MCF 10A (cell line): Measurements from ENCODE around the gene EWSR1. TPM values are rescaled to one million over a fixed set of nuclear protein-coding genes. Genes with fewer than 3 reads are reported as not detected.
"Not testable (repeated sequence)": the region's sequence is repeated elsewhere in the genome, so short reads cannot be mapped to it uniquely, and the experiment has no call there.

ENCODE experiments used
- BruUV-seq: library from RNA; stranded (reverse); fragments of 400-500 nt; replicated peaks from 2 replicates; lab custom pipeline; 2021; lab: Mats Ljungman, UMichigan
- CTCF ChIA-PET: fragments of 300-600 bp; sonication (Branson Sonifier 250); formaldehyde crosslinking; extraction: SDS; loops from one replicate; lab custom pipeline; 2021; ENCODE audit warnings: antibody characterized with exemption, inconsistent platforms; lab: Yijun Ruan, JAX
- POLR2A ChIA-PET: fragments of 300-600, 350-650 bp; sonication (Branson Sonifier 250); formaldehyde crosslinking; extraction: SDS; loops from one replicate; lab custom pipeline; 2020; ENCODE audit warnings: antibody characterized with exemption, inconsistent platforms; lab: Yijun Ruan, JAX
- DNase-seq: peaks from one replicate; pipeline ENCODE4 v3.0.0-alpha.2; 2018; ENCODE audit not compliant: unreplicated experiment
- H3K27ac Mint-ChIP-seq: one replicate; pipeline ENCODE4 v1.8.0; 2022; ENCODE audit warnings: mild to moderate bottlenecking, low read depth, mixed read lengths; ENCODE audit not compliant: unreplicated experiment
- H3K27me3 Mint-ChIP-seq: one replicate; pipeline ENCODE4 v1.8.0; 2022; ENCODE audit warnings: mixed read lengths; ENCODE audit not compliant: insufficient read depth, unreplicated experiment
- H3K36me3 Mint-ChIP-seq: one replicate; pipeline ENCODE4 v1.8.0; 2022; ENCODE audit warnings: mild to moderate bottlenecking, moderate library complexity, mixed read lengths; ENCODE audit not compliant: insufficient read depth, unreplicated experiment
- H3K4me1 Mint-ChIP-seq: one replicate; pipeline ENCODE4 v1.8.0; 2022; ENCODE audit warnings: mixed read lengths; ENCODE audit not compliant: insufficient read depth, unreplicated experiment
- H3K4me3 Mint-ChIP-seq: one replicate; pipeline ENCODE4 v1.8.0; 2022; ENCODE audit warnings: mild to moderate bottlenecking, moderate library complexity, mixed read lengths; ENCODE audit not compliant: unreplicated experiment
- H3K9me3 Mint-ChIP-seq: one replicate; pipeline ENCODE4 v1.8.0; 2022; ENCODE audit warnings: mixed read lengths; ENCODE audit not compliant: unreplicated experiment
- CTCF ChIP-seq: fragments of 200-600 bp; IDR thresholded peaks from one replicate; pipeline ENCODE4 v1.8.0; 2022; ENCODE audit warnings: antibody characterized with exemption, mild to moderate bottlenecking; ENCODE audit not compliant: unreplicated experiment
- intact Hi-C: fragments of 100-400 bp; cut with micrococcal nuclease; formaldehyde crosslinking; loops from 2 replicates; pipeline ENCODE4 v1.14.1; 2022
- total RNA-seq: library from RNA; stranded (reverse); gene quantifications from 2 replicates; pipeline ENCODE4 v1.2.3, GENCODE V29; 2022

EWSR1 gene
- total RNA-seq, 1 experiment from 2014 or later, result 486 TPM

GRCh38 chr22:29244785-29245625, 23.1 kb upstream of the EWSR1 start:
- TF ChIP-seq CTCF, result no peak
- DNase-seq, result no peak
- Mint-ChIP-seq H3K4me1 (no peaks in the 10 kb centered on the region), H3K9me3 (peaks cover 5% of the 10 kb centered on the region), H3K27me3 (peaks cover 14% of the 10 kb centered on the region), H3K4me3 (no peak overlapping the region), H3K27ac (no peak overlapping the region), H3K36me3 (peaks cover 5% of the 10 kb centered on the region)
- POLR2A ChIA-PET, result interaction anchor here (0.8 to 1.4 kb wide), 4 partner anchors 22 to 644 kb away, joined by 3 to 5 read pairs (median 4); partner anchors contain the start of gene RHBDD3
- CTCF ChIA-PET, result interaction anchor here (0.5 to 3.6 kb wide), 50 partner anchors 8 to 1111 kb away, joined by 3 to 40 read pairs (median 5); no protein-coding TSS in a partner anchor
- no TSS peak for BruUV-seq
- intact Hi-C loops, result loop anchor here (1.0 kb wide), 4 partner anchors 43 to 416 kb away; no protein-coding TSS in a partner anchor

GRCh38 chr22:29245626-29246385, 22.3 kb upstream of the EWSR1 start:
- no peaks in the 10 kb centered on the region for H3K9me3 Mint-ChIP-seq
- ChIA-PET CTCF (interaction anchor here (0.6 to 3.6 kb wide), 63 partner anchors 9 to 1226 kb away, joined by 3 to 40 read pairs (median 5); partner anchors contain the start of gene GAS2L1), POLR2A (interaction anchor here (0.6 to 1.4 kb wide), 5 partner anchors 21 to 645 kb away, joined by 3 to 5 read pairs (median 3); partner anchors contain the start of gene RHBDD3)
- BruUV-seq, result no TSS peak
- DNase-seq, result peak; percentile 64
- peaks cover 1% of the 10 kb centered on the region for H3K36me3 Mint-ChIP-seq
- H3K27ac Mint-ChIP-seq, result no peak overlapping the region
- no peak overlapping the region for H3K4me3 Mint-ChIP-seq
- H3K27me3 Mint-ChIP-seq, result peaks cover 14% of the 10 kb centered on the region
- TF ChIP-seq CTCF, result peak; percentile 95
- intact Hi-C loops, result loop anchor here (1.0 kb wide), 4 partner anchors 44 to 417 kb away; no protein-coding TSS in a partner anchor
- no peaks in the 10 kb centered on the region for H3K4me1 Mint-ChIP-seq

- H3K4me1 Mint-ChIP-seq, POLR2A ChIA-PET, H3K4me3 Mint-ChIP-seq, H3K36me3 Mint-ChIP-seq, H3K9me3 Mint-ChIP-seq, BruUV-seq, DNase-seq, intact Hi-C loops, H3K27ac Mint-ChIP-seq: not testable (repeated sequence)
- peaks cover 23% of the 10 kb centered on the region for H3K27me3 Mint-ChIP-seq
- CTCF ChIA-PET, result interaction anchor here (0.6 to 3.6 kb wide), 7 partner anchors 12 to 647 kb away, joined by 3 to 40 read pairs (median 4); no protein-coding TSS in a partner anchor
These were observed 20.2 kb upstream of the EWSR1 start for GRCh38 chr22:29247891-29248290.

GRCh38 chr22:29251265-29251664, 16.8 kb upstream of the EWSR1 start:
- H3K4me3 Mint-ChIP-seq, result no peak overlapping the region
- H3K9me3 Mint-ChIP-seq, result no peaks in the 10 kb centered on the region
- H3K36me3 Mint-ChIP-seq, result no peaks in the 10 kb centered on the region
- H3K27ac Mint-ChIP-seq, result no peak overlapping the region
- ChIA-PET CTCF (no interaction called here), POLR2A (no interaction called here)
- no TSS peak for BruUV-seq
- no peak for DNase-seq
- H3K27me3 Mint-ChIP-seq, result peaks cover 12% of the 10 kb centered on the region
- intact Hi-C loops, result no loop called here
- H3K4me1 Mint-ChIP-seq, result no peaks in the 10 kb centered on the region
- no peak for TF ChIP-seq CTCF
